GM12878 (cell line): ENCODE measurements around the gene EGR4. TPM values are rescaled to one million over a fixed set of nuclear protein-coding genes. Genes with fewer than 3 reads are reported as not detected.
A peak's percentile ranks its signal among the peaks of the same experiment; 100 is the strongest.

Experiments used
- ATAC-seq: fragments of 200-7000 bp; cut with Tn5 transposase; 3 replicates; pipeline ENCODE4 v1.9.1; 2020; ENCODE audit warnings: mild to moderate bottlenecking, moderate library complexity
- BruUV-seq: library from RNA; stranded (reverse); fragments of 400-500 nt; replicated peaks from 2 replicates; lab custom pipeline; 2021; lab: Mats Ljungman, UMichigan
- CTCF ChIA-PET: fragments of 300-600 bp; sonication (Branson Sonifier 250); formaldehyde crosslinking; extraction: SDS; loops from one replicate; lab custom pipeline; 2021; ENCODE audit warnings: inconsistent platforms; lab: Yijun Ruan, JAX
- POLR2A ChIA-PET: fragments of 350-600 bp; formaldehyde crosslinking; extraction: SDS; loops from one replicate; lab custom pipeline; 2021; ENCODE audit warnings: inconsistent platforms; lab: Charles Lee
- RAD21 ChIA-PET: fragments of 300-600 bp; sonication (Branson Sonifier 250); formaldehyde crosslinking; loops from one replicate; lab custom pipeline; 2023; ENCODE audit warnings: antibody characterized with exemption; ENCODE audit not compliant: unreplicated experiment; lab: Charles Lee
- SMC1A ChIA-PET: fragments of 300-600 bp; sonication (Branson Sonifier 250); formaldehyde crosslinking; loops from one replicate; lab custom pipeline; 2023; ENCODE audit not compliant: unreplicated experiment, uncharacterized antibody; lab: Charles Lee
- DNase-seq: peaks from one replicate; pipeline ENCODE4 v3.0.0-alpha.2; 2011; ENCODE audit warnings: low read depth, low spot score
- FAIRE-seq: peaks from 3 replicates; lab custom pipeline; 2011; peaks lifted over from hg19 to GRCh38; lab: Jason Lieb, UNC
- H2AFZ ChIP-seq: 2 replicates; pipeline ENCODE4 v1.6.0; 2011; ENCODE audit warnings: low read depth, low read length, control low read depth; ENCODE audit not compliant: control insufficient read depth
- H3K27ac ChIP-seq: 2 replicates; pipeline ENCODE4 v1.5.1; 2011; ENCODE audit warnings: control low read depth; ENCODE audit not compliant: control insufficient read depth, insufficient read depth
- H3K27me3 ChIP-seq, 2 experiments: replicated peaks in 1 of 2; 2 replicates each; pipeline versions ENCODE4 v1.6.0 to v1.6.1; 2011; ENCODE audit warnings: low read length in 1 of 2; ENCODE audit not compliant: control insufficient read depth in 2 of 2, insufficient read depth in 2 of 2
- H3K36me3 ChIP-seq, 2 experiments: 2 replicates each; pipeline ENCODE4 v1.5.1; 2011; ENCODE audit warnings: low read length in 1 of 2; ENCODE audit not compliant: control insufficient read depth in 2 of 2, insufficient read depth in 2 of 2
- H3K4me1 ChIP-seq: 2 replicates; pipeline ENCODE4 v1.6.1; 2011; ENCODE audit warnings: mild to moderate bottlenecking, low read length, moderate library complexity, mixed read lengths; ENCODE audit not compliant: control insufficient read depth, insufficient read depth
- H3K4me2 ChIP-seq: 2 replicates; pipeline ENCODE4 v1.6.0; 2011; ENCODE audit warnings: control low read depth; ENCODE audit not compliant: control insufficient read depth, insufficient read depth
- H3K4me3 ChIP-seq: fragments of 200-600 bp; sonication (generic); 2 replicates; pipeline ENCODE4 v1.5.1; 2016
- H3K79me2 ChIP-seq: 2 replicates; pipeline ENCODE4 v1.6.0; 2011; ENCODE audit warnings: low read length; ENCODE audit not compliant: control insufficient read depth, insufficient read depth
- H3K9ac ChIP-seq: 2 replicates; pipeline ENCODE4 v1.8.0; 2011; ENCODE audit warnings: low read length, control low read depth, mixed read lengths; ENCODE audit not compliant: control insufficient read depth, insufficient read depth
- H3K9me3 ChIP-seq: replicated peaks from 3 replicates; pipeline ENCODE4 v1.5.1; 2011; ENCODE audit warnings: mild to moderate bottlenecking, low read length; ENCODE audit not compliant: control insufficient read depth, insufficient read depth
- H4K20me1 ChIP-seq: 2 replicates; pipeline ENCODE4 v1.6.0; 2011; ENCODE audit not compliant: control insufficient read depth, insufficient read depth
- BRCA1 ChIP-seq: IDR thresholded peaks from 2 replicates; pipeline ENCODE4 v1.6.1; 2011; ENCODE audit warnings: low read depth, low read length, improper control_type of control experiment
- CEBPZ ChIP-seq: fragments of 150-350 bp; IDR thresholded peaks from 2 replicates; pipeline ENCODE4 v1.6.1; 2016; ENCODE audit warnings: low read depth, low read length
- EZH2 ChIP-seq: IDR thresholded peaks from 2 replicates; pipeline ENCODE4 v1.6.1; 2012; ENCODE audit warnings: low read depth, mild to moderate bottlenecking, control low read depth, inconsistent platforms, low read length, borderline replicate concordance; ENCODE audit not compliant: control insufficient read depth
- GABPA ChIP-seq: IDR thresholded peaks from 2 replicates; pipeline ENCODE4 v1.6.1; 2014; ENCODE audit warnings: antibody characterized with exemption, low read depth, mild to moderate bottlenecking, inconsistent platforms
- HDAC2 ChIP-seq: fragments of 200-600 bp; sonication (generic); IDR thresholded peaks from 2 replicates; pipeline ENCODE4 v1.6.1; 2017
- KDM1A ChIP-seq: fragments of 200-600 bp; sonication (generic); IDR thresholded peaks from 2 replicates; pipeline ENCODE4 v1.6.1; 2016; ENCODE audit warnings: borderline replicate concordance
- MXI1 ChIP-seq: fragments of 150-350 bp; IDR thresholded peaks from 2 replicates; pipeline ENCODE4 v1.6.1; 2011; ENCODE audit warnings: low read depth, mild to moderate bottlenecking, inconsistent platforms, low read length, improper control_type of control experiment
- NRF1 ChIP-seq: conservative IDR thresholded peaks from 2 replicates; pipeline ENCODE4 v1.6.1; 2011; ENCODE audit warnings: mild to moderate bottlenecking, low read depth, low read length, improper control_type of control experiment
- POLR2A ChIP-seq: IDR thresholded peaks from 2 replicates; pipeline ENCODE4 v1.6.1; 2011; ENCODE audit warnings: low read depth, mild to moderate bottlenecking, low read length
- POLR2AphosphoS2 ChIP-seq: IDR thresholded peaks from 2 replicates; pipeline ENCODE4 v1.6.1; 2011; ENCODE audit warnings: low read depth, mild to moderate bottlenecking, low read length, improper control_type of control experiment, moderate library complexity
- SMAD1 ChIP-seq: fragments of 450-650 bp; IDR thresholded peaks from 2 replicates; pipeline ENCODE4 v1.6.1; 2018; ENCODE audit warnings: mild to moderate bottlenecking, low read depth; ENCODE audit not compliant: partially characterized antibody
- SREBF1 ChIP-seq: IDR thresholded peaks from 2 replicates; pipeline ENCODE4 v1.6.1; 2012; ENCODE audit warnings: mild to moderate bottlenecking, low read length
- TCF7 ChIP-seq: IDR thresholded peaks from 2 replicates; pipeline ENCODE4 v1.6.1; 2014; ENCODE audit warnings: antibody characterized with exemption, borderline replicate concordance
- WGBS: methylation state at CpG from one replicate; pipeline ENCODE4 v1.1.6; 2016; ENCODE audit warnings: low lambda C conversion rate; ENCODE audit not compliant: insufficient replicate concordance, insufficient coverage; ENCODE audit errors: missing lambda C conversion rate; 5-methylcytosine and 5-hydroxymethylcytosine counted together
- in situ Hi-C: fragments of 300-500 bp; cut with MboI; formaldehyde crosslinking; loops from 9 replicates; pipeline ENCODE4 v1.14.3; 2018; ENCODE audit warnings: mixed read lengths
- intact Hi-C: fragments of 100-400 bp; cut with micrococcal nuclease; formaldehyde crosslinking; loops from one replicate; pipeline ENCODE4 v1.14.2; 2022; ENCODE audit not compliant: unreplicated experiment
- polyA plus RNA-seq, 11 experiments: library from polyadenylated mRNA; depleted of rRNA in 4 of 11; unstranded in 6 of 11; stranded (reverse) in 5 of 11; fragments of >200 nt; fragmentation: Nextera tagmentation in 4 of 11; fragmentation: Illumina TruSeq in 1 of 11; extraction: Ambion mirVana in 4 of 11; extraction: Trizol in 1 of 11; gene quantifications; 1 replicate in 1 of 11; 2 replicates in 10 of 11; pipeline versions ENCODE4 v1.2.1 to v1.2.3, GENCODE V29; 2011 to 2016; ENCODE audit warnings: inconsistent platforms in 2 of 11, missing spikeins in 2 of 11, low read depth in 1 of 11
- total RNA-seq, 4 experiments: library from RNA; depleted of rRNA in 3 of 4; stranded (reverse); fragments of >200 nt in 3 of 4; fragmentation: Illumina TruSeq in 1 of 4; extraction: Trizol in 1 of 4; gene quantifications; 2 replicates each; pipeline versions ENCODE4 v1.2.1 to v1.2.3, GENCODE V29; 2013 to 2021

Gene EGR4
- total and polyA plus RNA-seq, 10 of the 15 experiments (the other 5 are each of a cell fraction or from before 2014, with no cell fraction given), result 0.07 TPM; not detected in 9

GRCh38 chr2:73268366-73268829 lies 24.9 kb downstream of the EGR4 start:
- Histone ChIP-seq H3K36me3 (peaks cover 11% of the 10 kb centered on the region in 2 experiments; a peak in 3 of 4 replicates), H3K4me2 (no peak overlapping the region), H3K27me3 (no peaks in the 10 kb centered on the region), H3K79me2 (no peaks in the 10 kb centered on the region; the same call in 1 of the 2 replicates), H3K9me3 (no peaks in the 10 kb centered on the region), H2AFZ (no peak overlapping the region), H3K9ac (no peak overlapping the region), H3K4me3 (no peak overlapping the region), H4K20me1 (no peaks in the 10 kb centered on the region; the same call in 1 of the 2 replicates), H3K27ac (no peak overlapping the region), H3K4me1 (no peaks in the 10 kb centered on the region)
- FAIRE-seq (no peak), ATAC-seq (no peak; the same call in 2 of the 3 replicates), DNase-seq (no peak)
- 98% methylated on average over 14 of the region's 14 CpGs for WGBS
- in situ Hi-C loops (no loop called here), intact Hi-C loops (no loop called here)
- POLR2A ChIA-PET, result interaction anchor here (1.0 kb wide), 1 partner anchor 24 kb away, joined by 3 read pairs; no protein-coding TSS in a partner anchor
- CTCF ChIA-PET, result interaction anchor here (0.8 to 1.1 kb wide), 3 partner anchors 9 to 56 kb away, joined by 3 read pairs; no protein-coding TSS in a partner anchor
- TF ChIP-seq POLR2A, result peak; percentile 9; the same call in 1 of the 2 replicates
- TF ChIP-seq GABPA, result no peak
- 0 out of 2 replicates have a peak, but pooled peaks have one; percentile 8 for TF ChIP-seq POLR2AphosphoS2
- TF ChIP-seq HDAC2, result no peak
- no peak for TF ChIP-seq TCF7
- TF ChIP-seq SMAD1, result no peak
- TF ChIP-seq CEBPZ, result no peak
- TF ChIP-seq BRCA1, result no peak
- no peak for TF ChIP-seq MXI1
- TF ChIP-seq SREBF1, result no peak
- TF ChIP-seq KDM1A, result no peak
- no peak for TF ChIP-seq EZH2
- TF ChIP-seq NRF1, result no peak
- SMC1A ChIA-PET, result interaction anchor here (1.0 to 1.4 kb wide), 2 partner anchors 18 to 22 kb away, joined by 3 to 4 read pairs; no protein-coding TSS in a partner anchor
- BruUV-seq, result no TSS peak
- RAD21 ChIA-PET, result no interaction called here
